ENCODE data around the gene ZNF784.

- TF ChIP-seq CTCF (IDR thresholded peaks at IDR 0.05; ENCODE audit: poor library complexity): no peak
- no peak for TF ChIP-seq EZH2phosphoT487 (IDR thresholded peaks at IDR 0.05; ENCODE audit: low read depth, severe bottlenecking, unreplicated experiment)
- TF ChIP-seq EZH2 (IDR thresholded peaks at IDR 0.05; ENCODE audit: borderline replicate concordance): no peak
Observed at GRCh38 chr19:55593096-55593772, 31.1 kb downstream of the ZNF784 start.
